GOT3 (cell line): ENCODE results near the gene OIP5.
"Not testable (repeated sequence)": the region's sequence is repeated elsewhere in the genome, so short reads cannot be mapped to it uniquely, and the experiment has no call there.

Source experiments
- DNase-seq: peaks from one replicate; lab custom pipeline; 2025; ENCODE audit warnings: mixed read lengths; lab: John Stamatoyannopoulos, UW

OIP5 gene

GRCh38 chr15:41301587-41301986 lies 30.8 kb downstream of the OIP5 start:
- no peak for DNase-seq

GRCh38 chr15:41301139-41301538 lies 31.3 kb downstream of the OIP5 start:
- DNase-seq = not testable (repeated sequence)

GRCh38 chr15:41292521-41292920 lies 39.9 kb downstream of the OIP5 start:
- DNase-seq = no peak

- DNase-seq = no peak
Measured at GRCh38 chr15:41291065-41291631, 41.2 kb downstream of the OIP5 start.

GRCh38 chr15:41289953-41290352 lies 42.4 kb downstream of the OIP5 start:
- DNase-seq = no peak

GRCh38 chr15:41288464-41288863 lies 43.9 kb downstream of the OIP5 start:
- DNase-seq = no peak

- no peak for DNase-seq
Measured at GRCh38 chr15:41286665-41287333, 45.6 kb downstream of the OIP5 start.

- DNase-seq = no peak
Measured at GRCh38 chr15:41285285-41285684, 47.1 kb downstream of the OIP5 start.

GRCh38 chr15:41284427-41285177 lies 47.8 kb downstream of the OIP5 start:
- DNase-seq = no peak

GRCh38 chr15:41283653-41284426 lies 48.6 kb downstream of the OIP5 start:
- peak; percentile 91 for DNase-seq

GRCh38 chr15:41282980-41283652 lies 49.3 kb downstream of the OIP5 start:
- not testable (repeated sequence) for DNase-seq

GRCh38 chr15:41282436-41282835 lies 50.0 kb downstream of the OIP5 start:
- DNase-seq = not testable (repeated sequence)

- DNase-seq = no peak
Measured at GRCh38 chr15:41281236-41281635, 51.2 kb downstream of the OIP5 start.

- DNase-seq = no peak
Measured at GRCh38 chr15:41279535-41280283, 52.7 kb downstream of the OIP5 start.

GRCh38 chr15:41278319-41278718 lies 54.1 kb downstream of the OIP5 start:
- no peak for DNase-seq

GRCh38 chr15:41276831-41277230 lies 55.6 kb downstream of the OIP5 start:
- DNase-seq = no peak

GRCh38 chr15:41269887-41270286 lies 62.5 kb downstream of the OIP5 start:
- DNase-seq = no peak

GRCh38 chr15:41263891-41264351 lies 68.5 kb downstream of the OIP5 start:
- DNase-seq = no peak

- no peak for DNase-seq
Measured at GRCh38 chr15:41262571-41262970, 69.8 kb downstream of the OIP5 start.

GRCh38 chr15:41260924-41261323 lies 71.5 kb downstream of the OIP5 start:
- DNase-seq = not testable (repeated sequence)
